ENCODE results near the gene TUBA3D.
A peak's percentile ranks its signal among the peaks of the same experiment; 100 is the strongest.
"Not testable (repeated sequence)": the region's sequence is repeated elsewhere in the genome, so short reads cannot be mapped to it uniquely, and the experiment has no call there.

TUBA3D gene

DNA sequence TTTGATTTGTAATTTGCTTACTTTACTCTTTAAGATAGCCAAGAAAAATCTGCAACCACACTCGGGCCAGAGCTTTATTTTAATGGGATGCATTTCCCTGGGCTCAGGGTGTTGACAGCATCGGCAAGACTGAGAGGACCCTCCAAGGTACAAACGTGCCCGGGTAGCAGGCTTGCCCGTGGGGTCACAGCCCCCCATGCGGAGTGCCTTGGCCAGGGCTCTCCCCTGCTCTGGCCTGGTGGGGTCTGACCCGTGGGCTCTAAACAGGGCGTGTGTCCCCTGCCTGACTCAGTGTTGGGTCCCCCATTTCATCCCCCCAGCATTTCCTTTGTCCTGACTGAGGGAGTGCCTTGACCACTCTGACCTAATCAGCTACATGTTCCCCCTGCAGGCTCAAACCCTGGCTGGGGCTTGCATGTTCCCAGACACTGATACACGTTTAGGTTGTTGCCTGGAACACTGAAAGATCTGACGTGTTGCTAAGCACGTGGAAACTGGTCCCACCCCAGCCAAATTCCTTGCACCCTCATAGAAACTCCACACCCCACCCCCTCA lies 9.1 kb downstream of the TUBA3D start:
- not testable (repeated sequence) for DNase-seq

DNA sequence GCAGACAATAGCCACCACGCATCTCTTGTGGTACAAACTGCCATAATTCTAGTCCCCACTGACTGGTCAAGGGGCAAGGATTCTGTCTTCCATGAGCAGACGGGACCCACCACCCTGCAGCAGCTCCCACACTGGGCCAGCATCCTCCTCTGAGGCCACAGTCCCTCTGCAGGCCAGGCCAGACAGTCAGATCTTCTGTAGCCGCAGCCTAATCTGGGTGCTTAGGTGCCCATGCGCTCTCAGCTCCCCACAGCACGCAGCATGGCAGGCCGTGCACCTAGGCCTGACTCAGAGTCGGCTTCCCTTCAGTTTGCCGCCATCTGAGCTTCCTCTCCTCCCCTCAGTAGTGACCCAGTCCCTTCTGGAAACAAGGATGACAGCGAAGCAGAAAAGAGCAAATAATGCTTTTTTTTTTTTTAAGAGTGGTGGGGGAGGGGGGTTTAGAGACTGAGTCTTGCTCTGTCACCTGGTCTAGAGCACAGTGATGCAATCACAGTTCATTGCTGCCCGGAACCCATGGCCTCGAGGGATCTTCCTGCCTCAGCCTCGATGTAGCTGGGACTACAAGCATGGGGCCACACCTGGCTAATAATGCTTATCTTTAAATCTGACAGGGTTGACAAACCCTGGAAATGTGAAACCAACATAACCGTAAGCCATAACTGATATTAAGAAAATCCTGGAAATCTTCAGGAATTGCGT lies 10.4 kb downstream of the TUBA3D start:
- DNase-seq: not testable (repeated sequence)

DNA sequence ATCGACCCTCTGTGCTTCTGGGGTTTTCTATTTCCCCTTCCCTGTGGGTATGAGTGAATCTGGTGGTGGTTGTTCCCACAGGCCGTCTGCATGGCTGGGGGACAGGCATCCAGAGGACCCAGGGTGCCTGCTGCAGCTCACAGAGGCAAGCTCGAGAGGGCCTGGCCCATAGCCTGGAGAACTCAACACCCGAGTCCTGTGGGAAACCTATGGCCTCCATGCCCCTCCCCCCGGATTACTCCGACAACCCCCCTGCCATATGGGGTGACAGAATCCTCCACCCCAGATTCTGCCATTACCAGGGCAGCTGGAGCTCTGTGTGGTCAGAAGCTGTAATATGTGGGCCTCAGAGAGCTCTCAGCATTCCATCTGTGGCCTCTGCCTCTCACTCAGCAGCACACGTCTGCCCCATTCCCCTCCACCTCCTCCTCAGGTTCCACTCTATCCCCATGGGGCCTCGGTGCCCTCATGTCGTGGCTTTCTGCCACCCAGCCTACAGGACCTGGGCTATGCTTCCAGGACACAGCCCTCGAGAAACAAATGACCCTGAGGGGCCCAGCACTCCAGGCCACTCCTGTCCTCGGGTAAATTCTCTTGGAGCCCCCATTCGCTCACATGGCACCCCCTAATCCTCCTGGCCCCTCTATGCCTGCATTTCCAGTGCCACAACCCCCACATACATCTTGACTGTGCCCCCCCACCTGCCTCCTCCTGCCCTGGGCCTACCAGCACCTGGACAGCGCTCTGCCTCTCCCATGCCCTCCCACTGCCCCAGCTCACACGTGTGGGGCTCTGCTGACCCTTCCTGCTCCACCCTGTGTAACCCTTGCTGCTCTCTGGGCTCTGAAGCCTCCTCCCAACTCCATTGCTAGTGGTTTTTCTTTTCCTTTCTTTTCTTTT lies 12.6 kb downstream of the TUBA3D start:
- DNase-seq: no peak

DNA sequence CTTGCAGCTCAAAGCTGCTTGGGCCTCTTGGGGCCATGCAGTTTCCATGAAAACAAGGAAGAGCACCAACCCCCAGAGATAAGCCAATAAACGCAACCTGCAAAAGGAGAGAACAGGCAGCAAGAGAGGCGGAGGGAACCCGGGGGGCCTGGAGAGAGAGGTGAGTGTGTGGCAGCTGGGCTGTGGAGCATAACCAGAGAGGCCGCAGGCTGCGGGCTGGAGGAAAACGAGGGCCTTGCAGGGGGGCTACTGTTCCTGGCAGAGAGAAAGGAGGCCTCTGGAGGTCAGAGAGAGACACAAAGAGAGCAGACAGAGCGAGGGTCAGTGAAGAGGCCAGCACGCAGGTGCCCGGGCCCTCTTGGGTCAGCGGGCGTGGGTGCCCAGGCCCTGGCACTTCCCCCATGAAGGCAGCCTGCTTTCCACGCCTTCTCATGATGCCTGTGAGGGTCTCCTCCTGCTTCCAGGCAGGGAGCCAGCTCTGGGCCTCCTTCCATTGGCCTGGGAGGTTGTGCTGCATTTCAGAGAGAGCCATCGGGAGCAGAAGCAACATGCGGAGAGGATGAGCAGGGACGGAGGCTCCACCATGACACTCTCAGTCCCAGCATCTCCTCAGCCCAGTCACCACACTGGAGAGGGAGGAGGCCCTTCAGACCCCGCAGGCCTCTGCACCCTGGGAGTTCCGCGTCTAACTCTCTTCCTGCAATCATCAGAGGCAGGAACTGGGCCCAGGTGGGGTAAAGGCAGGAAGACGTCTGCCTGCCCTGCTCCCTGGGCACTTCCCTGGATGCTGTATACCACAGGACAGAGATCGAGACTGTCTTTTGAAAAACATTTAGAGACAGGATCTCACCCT lies 14.9 kb downstream of the TUBA3D start:
- not testable (repeated sequence) for DNase-seq

DNA sequence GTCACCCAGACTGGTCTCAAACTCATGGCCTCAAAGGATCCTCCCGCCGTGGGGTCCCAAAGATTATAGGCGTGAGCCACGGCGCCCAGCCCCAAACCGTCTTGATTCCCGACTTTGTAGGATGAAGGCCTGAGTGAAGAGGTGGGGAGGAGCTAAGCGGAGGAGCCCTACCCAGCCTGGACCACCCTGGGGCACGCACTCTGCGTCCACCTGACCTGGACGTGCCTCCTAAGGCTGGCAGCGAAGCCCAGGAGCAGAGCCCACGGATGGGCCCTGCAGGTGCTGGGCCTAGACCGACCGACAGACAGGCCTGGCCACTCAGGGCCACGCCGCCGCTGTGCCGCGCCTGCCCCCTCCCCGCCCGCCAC lies 15.5 kb downstream of the TUBA3D start:
- not testable (repeated sequence) for DNase-seq

DNA sequence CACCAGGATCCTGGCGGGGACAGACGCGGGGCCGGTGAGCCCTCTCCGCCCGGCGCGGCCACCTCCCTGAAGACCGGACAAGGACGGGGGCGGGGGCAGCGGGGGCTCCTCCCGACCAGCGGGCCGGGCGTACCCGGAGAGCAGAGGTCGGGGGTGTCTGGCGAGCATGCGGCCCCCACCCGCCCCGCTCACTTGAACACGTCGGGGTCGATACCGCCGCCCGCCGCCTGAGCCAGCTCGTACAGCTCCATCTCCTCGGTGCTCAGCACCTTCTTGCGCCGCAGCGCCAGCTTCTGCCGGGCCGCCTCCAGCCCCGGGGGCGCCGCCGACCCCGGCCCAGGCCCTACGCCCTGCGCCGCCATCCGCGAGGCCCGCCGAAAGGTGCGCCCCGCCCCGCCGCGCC lies 16.1 kb downstream of the TUBA3D start, which contains the start of gene MZT2A:
Gene MZT2A (minus strand): TSS at position 383 of the 403 bp plus-strand sequence. CDS start 21 bp downstream, at position 362.
- DNase-seq: not testable (repeated sequence)

DNA sequence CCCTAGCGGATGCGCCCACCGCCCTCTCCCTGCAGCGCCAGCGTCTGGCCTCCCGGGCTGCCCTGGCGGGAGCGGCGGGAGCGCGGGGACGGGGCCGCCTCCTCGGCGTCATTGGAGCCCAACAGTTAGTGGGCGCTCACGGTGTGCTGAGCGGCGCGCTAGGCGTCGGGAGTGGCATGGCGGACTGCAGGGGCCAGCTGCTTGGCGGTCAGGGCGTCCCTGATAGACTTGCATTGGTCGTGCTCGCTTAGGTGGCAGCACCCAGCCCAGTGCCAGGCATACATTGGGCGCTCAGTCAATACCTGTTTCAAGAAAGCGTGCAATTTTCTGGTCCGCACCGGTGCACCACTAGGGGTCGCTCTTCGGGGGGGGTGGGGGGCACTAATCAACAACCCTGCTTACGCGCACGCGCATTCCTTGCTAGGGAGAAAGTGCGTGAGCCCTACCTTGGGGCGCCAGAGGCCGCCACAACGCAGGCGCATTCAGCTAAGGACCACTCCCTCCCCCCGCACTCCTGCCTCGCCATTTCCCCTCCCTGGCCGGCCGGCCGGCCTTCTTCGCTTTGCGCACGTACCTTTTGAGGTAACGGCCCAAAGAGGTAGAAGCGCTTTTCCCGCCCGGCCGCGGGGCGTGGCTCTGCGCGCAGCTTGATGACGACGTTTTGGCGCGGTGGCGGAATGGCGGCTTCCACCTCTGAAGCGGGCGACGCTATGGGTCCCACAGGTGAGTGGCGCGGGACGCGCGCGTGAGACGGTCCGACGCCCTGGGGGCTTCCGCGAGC lies 16.7 kb downstream of the TUBA3D start:
- peak; percentile 94 for DNase-seq

DNA sequence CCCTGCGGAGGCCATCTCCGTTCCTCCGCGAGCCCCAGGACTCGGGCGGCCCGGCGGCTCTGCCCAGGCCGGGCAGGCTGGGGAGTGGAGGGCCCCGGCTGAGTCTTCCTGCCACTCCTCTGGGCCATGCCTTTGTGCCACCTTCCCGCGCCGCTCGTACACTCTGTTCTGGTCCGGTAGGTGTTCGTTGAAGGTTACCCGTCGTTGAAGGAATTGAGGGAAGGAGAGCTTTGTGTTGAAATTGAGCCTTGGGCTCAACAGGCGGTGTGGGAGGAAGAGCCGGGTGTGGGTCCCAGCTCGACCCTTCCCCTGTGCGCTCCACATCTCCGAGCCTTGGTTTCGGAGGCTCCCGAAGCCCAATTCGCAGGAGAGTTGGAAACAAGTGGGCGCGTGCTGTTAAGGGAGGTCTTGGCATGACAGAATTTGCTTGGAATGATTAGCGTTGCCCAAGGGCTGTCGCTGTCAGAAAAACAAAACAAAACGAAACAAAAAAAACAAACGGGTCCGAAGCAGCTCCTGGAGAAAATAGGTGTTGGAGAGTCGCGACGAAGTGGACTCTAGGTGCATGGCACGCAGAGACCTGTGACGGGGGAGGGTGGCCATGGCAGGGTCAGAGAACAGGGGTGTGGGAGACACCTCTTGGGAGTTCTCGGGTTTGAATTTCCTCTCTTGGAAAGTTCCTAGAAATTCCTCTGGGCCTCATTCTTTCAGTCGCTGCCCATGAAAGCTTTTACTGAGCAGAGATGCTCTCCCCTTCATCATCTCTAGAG lies 17.5 kb downstream of the TUBA3D start:
- DNase-seq: no peak

DNA sequence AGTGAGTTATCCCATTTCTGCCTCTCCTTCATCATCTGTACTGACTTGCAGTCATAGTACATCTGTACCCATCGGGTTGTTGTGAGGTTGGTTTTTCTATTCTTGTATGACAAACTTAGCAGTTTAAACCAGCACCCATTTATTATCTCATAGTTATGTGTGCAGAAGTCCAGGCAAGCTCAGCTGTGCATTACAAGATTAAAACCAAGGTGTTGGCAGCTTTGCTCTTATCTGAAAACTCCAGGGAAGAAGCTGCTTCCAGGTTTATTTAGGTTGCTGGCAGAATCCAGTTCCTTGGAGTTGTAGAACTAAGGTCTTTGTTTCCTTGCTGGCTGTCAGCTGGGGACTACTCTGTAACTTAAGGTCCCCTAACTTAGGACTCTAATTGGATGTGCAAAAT lies 19.6 kb downstream of the TUBA3D start:
- not testable (repeated sequence) for DNase-seq

DNA sequence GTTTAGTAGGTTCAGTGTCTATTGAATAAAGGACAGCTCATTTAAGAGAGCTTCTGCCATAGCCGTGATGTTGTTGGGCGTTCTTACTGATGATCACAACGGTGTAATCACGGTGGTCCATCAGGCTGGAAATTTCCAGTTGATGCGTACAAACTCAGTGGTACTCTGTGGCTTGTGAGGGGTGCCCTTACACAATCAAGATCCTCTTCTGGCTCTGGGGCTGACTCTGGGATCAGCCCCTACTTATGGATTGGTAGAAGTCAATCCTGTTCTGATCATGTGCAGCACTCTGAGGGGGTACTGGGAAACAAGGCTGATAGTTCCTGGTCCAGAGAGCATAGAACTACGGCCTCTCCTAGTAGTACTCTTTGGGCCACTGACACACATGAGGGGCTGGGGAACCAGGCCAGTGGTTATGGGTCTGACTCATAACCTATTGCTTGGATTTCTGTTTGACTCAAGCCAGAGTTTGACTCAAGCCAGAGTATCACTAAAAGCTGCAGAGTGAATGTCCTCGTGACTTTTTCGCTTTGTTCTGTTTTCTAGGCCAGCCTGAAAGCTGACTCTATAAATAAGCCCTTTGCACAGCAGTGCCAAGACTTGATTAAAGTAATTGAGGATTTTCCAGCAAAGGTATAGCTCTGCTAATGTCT lies 22.5 kb downstream of the TUBA3D start:
- DNase-seq: not testable (repeated sequence)

DNA sequence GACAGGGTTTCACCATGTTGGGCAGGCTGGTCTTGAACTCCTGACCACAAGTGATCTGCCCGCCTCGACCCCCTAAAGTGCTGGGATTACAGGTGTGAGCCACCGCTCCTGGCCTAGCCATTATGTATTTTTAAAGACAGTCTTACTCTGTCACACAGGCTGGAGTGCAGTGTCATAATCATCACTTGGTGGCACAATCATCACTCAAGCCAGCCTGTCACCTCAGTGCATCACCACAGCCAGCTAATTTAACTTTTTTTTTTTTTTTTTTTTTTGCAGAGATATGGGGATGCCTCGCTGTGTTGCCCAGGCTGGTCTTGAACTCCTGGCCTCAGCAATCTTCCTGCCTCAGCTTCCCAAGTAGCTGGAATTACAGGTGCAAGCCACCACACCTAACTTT lies 27.7 kb downstream of the TUBA3D start:
- not testable (repeated sequence) for DNase-seq

DNA sequence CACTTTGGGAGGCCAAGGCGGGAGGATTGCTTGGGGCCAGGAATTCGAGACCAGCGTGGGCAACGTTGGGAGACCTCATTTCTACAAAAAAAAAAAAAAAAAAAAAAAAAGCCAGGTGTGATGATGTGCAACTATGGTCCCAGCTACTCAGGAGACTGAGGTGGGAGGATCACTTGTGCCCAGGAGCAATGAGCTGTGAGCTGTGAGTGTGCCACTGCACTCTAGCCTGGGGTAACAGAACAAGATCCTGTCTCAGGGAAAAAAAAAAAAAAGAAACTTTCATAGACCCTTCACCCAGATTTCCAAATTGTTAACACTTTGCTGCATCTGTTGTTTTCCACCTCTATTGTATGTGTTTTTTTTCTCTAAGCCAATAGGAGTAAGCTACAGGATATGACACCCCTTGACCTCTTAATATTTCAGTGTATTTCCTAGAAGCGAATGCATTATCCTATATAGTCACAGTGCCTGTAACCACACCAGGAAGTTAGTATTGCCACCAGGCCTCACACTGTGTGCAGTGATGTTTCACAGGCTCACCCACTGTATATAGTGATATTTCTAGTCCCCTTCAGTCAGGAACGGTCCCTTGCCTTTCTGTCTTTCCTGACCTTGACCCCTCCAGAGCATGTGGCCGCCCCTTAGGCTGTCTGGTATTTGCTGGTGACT lies 28.3 kb downstream of the TUBA3D start:
- not testable (repeated sequence) for DNase-seq

DNA sequence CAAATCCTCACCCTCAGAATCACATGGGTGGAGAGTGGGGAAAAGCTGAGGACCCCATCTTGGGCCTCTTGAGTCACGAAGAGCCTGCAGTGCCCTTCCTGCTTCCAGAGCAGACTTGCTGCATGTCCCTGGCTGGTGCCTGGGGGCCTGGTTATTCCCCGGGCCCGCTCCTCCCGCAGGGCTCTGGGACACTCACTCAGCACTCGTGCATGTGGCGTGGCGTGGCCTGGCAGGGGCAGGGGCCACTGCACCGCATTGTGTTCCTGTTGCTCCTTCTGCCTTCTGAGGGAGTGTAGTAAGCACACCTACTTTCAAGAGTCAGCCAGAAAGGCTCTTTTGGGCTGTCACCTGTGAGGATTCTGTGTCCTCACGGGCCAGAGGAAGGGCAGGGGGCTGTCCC lies 33.7 kb downstream of the TUBA3D start:
- DNase-seq: no peak

DNA sequence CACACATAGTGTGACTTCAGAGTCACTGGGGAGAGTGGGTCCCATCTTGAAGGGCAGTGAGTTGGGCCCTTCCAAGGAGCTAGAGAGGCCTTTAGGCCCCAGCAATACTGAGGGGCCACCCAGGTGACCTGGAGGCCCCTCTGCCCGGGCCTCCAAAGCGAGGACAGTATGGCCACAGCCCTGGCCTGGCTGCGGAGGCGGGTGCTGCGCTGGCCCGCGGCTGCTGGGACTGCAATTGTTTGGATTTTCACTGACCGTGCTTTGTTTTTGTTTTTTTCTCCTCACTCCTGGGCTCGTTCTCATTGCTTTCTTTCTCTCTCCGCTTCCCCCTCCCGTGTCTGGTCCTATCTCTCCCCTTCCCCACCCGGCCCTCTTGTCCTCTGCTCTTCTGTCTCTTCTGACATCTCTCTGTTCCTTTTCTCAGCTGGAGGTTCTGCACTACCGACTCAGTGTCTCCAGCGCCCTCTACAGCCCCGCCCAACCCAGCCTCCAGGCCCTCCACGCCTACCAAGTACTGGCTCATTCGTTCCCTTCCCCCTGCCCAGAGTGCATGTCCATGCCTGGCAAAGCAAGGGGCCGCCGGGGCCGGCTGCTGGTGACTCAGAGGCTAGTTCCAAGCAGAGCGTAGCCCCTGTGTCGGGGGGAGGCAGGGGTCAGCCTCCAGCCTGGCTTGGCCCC lies 35.5 kb downstream of the TUBA3D start:
- DNase-seq: not testable (repeated sequence)

DNA sequence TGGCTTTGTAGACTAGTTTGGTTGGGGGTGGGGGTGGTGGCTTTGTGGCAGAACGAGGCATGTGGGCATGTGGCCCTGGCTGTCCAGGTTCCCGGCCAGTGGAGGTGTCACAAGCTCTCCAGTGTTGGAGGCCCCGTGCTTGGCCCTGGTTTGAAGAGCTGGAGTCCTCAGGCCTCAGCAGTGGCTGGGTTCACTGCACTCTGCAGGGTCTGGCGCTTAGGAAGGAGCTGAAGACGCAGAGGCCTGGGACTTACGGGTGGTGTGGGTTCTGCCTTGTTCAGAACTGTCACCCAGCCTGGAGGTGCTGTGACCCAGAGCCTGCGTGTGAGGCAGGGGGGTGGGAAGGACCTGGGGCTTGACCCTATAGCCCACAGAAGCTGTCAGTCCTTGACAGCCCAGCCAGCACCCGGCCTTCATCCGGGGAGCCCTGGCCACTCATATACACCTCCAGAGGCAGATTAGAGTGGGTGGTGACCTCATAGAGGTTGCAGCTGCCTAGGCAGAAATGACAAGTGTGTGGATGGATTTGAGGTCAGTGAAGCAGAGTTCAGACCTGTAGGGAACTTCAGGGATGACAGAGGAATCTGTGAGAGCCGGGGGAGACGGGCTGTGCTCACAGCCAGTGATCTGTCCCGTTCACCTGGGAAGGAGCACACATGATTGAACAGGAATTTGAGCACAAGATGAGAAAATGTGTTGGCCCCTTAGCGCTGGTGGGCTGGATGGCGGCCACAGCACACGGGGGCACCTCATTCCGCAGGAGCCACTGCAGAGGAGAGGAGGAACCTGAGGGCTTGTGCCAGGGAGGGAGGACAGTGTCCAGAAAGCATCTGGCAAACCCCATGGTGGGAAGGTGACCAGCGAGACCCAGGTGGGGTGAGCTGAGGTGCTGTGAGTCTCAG lies 36.3 kb downstream of the TUBA3D start:
- DNase-seq: not testable (repeated sequence)

DNA sequence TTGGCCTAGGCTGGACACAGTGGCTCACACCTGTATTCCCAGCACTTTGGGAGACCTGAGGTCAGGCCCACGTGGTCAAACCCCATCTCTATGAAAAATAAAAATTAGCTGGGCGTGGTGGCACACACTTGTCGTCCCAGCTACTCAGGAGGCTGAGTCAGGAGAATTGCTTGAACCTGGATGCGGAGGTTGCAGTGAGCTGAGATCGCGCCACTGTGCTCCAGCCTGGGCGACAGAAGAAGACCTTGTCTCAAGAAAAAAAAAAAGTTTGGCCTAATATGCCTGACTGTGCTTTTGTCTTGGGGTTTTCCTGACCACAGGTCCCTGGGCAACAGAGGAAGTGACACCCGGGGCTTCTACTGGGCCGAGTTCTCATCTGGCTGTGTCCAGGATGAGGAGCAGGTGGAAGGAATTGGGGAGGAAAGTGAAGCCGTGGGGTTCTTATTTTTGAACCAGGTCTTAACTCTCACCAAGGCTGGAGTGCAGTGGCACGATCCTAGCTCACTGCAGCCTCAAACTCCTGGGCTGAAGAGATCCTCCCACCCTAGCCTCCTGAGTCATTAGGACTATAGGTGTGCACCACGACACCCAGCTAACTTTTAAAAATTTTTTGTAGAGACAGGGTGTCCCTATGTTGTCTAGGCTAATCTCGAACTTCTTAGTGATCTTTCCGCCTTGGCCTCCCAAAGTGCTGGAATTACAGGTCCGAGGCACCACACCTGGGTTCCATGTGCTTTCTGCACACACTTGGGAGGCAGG lies 38.7 kb downstream of the TUBA3D start:
- not testable (repeated sequence) for DNase-seq

DNA sequence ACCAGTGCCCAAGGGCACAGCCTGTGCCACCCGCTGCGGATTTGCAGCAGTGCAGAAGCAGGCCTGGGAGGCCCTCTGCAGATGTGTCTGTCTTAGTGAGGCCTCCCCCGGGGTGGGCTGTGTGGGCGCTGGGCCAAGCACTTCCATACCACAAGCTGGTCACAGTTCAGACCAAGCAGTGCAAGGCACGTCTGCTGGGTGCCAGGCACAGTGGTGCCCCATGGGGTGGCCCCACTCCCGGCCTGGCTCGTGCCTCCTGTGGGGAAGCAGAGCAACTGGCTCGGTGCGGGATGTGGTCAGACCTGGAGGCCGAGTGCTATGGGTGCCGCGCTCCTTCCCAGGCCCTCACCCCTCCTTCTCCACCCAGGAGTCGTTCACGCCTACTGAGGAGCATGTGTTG lies 39.3 kb downstream of the TUBA3D start:
- not testable (repeated sequence) for DNase-seq
